Measurements from ENCODE around the gene IL17RD.

- TF ChIP-seq POLR2AphosphoS5 (IDR thresholded peaks at IDR 0.05; ENCODE audit: low read depth, low read length) (no peak), CTCF (IDR thresholded peaks at IDR 0.05) (no peak), TCF7L2 (IDR thresholded peaks at IDR 0.05; ENCODE audit: low read depth, low read length) (no peak)
These were observed 1.4 kb downstream of the IL17RD start for GRCh38 chr3:57163751-57164150.

All from Panc1 (cell line).